NCI-H1092 (cell line): Measurements from ENCODE around the gene LAMTOR2.

Experiments
- DNase-seq: peaks from one replicate; lab custom pipeline; 2025; lab: John Stamatoyannopoulos, UW

Gene LAMTOR2

DNA sequence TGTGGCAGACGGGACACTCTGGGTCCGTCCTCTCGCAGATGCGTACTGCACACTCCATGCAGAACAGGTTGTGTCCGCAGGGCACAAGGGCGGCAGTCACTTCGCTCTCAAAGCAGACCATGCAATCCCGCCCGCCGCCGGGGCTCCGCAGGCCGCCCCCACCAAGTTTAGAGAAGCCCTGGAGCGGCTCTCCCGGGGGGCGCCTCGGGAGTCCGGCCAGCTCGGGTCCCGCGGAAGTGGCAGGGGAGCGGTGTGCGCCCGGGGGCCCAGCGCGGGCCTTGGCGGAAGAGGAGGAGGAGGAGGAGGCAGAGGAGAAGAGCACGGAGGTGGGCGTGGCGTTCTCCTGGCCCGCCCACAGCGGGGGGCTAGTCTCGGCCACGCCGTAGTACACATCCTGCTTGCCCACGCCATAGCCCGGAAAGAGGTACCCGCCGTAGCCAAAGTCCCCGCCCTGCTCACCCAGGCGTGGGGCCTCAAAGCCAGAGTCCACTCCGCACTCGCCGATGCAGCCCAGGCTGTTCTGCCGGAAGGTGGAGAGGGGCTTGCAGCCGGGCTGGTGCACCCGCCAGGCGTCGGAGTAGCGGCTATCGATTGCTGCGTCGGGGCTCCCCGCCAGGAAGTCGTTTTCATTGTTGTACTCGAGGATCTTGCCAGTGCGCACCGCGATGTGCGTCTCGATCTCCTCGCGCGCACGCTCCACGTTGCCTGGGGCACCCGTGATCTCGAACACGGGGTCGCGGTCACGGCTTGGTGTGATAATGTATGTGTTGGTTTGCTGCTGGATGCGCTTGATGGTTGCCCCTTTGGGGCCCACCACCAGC is 22.2 kb downstream of the LAMTOR2 start:
- DNase-seq, result no peak

DNA sequence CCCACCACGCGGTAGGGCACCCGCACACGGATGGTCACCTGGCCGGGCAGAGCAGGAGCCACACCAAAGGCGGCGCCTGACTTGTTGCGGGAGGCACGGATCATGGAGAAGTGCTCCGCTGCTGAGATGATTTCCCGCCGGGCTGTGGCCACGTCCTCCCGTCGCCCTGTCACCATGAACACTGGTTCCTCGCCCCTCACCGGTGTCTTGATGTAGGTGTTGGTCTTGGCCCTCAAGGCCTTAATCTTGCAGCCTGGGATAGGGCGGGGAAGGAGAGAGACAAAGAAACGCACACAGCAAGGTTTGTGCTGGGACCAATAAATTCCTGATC is 22.8 kb downstream of the LAMTOR2 start:
- DNase-seq, result no peak

DNA sequence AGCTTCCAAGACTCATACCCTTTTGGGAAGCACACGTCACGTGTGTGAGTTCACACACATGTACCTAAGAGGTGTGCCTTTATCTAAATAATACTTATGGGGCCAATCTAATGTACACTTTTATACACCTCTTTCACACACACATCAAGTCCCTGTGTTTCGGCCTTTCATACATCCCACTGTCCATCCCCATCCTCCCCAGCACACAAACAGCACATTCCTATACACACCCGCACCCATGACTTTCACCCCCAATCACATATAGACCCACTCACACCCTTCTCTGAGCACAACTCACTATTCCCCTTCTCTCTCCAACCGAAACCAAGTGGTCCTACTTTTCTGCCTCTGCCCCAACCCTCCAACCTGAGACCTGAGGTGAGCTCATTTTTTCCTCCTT is 24.1 kb downstream of the LAMTOR2 start:
- no peak for DNase-seq

- DNase-seq, result no peak
These were observed 25.2 kb downstream of the LAMTOR2 start for GRCh38 chr1:156079762-156080161.

DNA sequence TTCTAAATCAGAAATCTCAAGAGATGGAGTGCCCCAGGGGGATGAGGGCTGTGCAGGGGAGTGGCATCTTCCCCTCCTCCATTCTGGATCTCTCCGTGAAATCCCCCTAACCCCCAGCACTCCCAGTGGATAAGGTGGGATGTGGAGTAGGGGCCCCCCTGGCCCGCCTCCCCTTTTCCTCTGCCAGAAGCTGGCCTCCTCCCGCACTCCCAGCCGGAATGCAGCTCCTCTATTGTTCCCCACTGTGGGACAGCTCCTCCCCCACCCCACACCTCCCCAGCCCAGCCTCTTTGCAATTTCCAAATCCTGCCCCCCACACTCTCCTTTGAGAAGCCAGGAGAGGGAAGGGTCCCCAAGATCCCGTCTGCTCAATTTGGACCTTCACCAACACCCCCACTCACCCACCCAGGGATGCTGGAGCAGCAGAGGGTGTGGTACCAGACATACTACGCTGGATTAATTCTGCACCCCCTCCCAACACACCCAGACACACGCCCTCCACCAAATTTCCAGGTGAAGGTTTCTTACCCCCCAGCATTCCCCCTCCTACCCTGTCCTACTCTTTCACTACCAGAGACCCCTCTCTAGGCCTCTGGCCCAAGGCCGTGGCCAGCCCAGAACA is 25.8 kb downstream of the LAMTOR2 start:
- no peak for DNase-seq

GRCh38 chr1:156080863-156081179 is 26.2 kb downstream of the LAMTOR2 start:
- no peak for DNase-seq

- DNase-seq, result peak; percentile 38
These were observed 26.8 kb downstream of the LAMTOR2 start for GRCh38 chr1:156081180-156081916.

- DNase-seq, result no peak
These were observed 27.3 kb downstream of the LAMTOR2 start for GRCh38 chr1:156081917-156082308.

GRCh38 chr1:156082309-156083091 is 27.9 kb downstream of the LAMTOR2 start, which contains the start of gene MEX3A:
Gene MEX3A (minus strand): TSS chr1:156082465. CDS start chr1:156081998, 467 bp downstream.
- DNase-seq, result peak; percentile 80

DNA sequence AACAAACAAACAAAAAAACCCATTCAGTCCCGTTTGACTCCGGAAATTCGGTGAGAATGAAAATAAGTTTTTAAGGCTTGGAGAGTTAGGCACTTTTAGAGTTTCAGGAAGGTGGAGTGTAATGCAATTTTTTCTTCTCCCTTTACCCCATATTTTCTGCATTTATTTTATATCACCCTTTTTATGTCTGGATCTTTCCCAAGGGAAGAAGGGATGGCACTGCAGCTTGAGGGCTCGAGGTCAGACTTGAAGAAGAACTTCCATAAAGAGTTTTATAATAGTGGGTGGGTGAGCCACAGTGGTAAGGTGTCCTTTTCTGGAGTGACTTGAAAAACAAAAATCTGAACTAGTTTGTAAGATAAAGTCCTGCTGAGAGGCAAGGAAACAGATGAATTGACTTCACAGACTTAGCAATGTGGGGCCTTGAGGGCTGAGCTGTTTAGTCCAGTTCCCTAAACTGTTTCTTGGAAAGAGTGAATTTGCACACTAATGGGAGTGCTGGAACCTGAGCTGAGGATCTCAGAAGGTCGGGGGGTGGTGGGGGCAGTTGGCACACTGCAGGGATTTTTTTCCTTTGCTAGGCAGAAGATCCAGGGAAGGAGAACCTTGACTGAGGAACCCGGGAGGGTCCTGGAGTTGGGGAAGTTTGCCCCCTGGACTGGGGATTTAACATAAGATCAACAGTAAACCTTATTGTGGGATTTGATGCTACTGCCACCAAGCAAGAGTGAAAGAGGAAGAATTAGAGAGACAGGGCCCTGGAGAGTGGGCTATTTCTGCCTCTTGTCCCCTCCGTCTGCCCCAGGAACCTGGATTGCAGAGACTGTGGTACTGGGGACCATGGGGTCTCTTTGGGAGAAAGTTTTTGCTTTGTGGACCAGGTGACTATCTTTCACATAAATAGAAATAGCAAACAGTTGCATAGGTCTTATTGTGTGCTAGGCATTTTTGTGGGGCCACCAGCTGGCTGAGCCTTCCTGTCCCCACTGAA is 29.5 kb downstream of the LAMTOR2 start:
- DNase-seq, result no peak

DNA sequence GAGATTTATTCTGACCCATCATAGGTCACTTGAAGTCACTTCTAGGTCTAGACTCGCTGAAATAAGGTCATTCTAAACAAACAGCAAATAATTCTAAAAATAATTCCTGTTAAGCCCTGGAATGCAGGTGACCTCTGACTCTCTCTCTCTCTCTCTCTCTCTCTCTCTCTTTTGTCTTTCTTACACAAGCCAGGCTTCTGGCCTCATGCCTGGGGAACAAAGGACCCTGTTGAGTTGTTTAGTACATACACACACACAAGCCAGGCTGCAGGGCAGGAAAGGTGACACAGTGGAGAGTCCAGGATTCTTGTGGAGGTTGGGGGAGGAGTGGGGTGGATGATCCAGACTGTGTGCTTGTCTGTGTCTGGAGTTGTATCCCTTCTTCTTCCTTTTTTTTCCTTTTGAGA is 31.7 kb downstream of the LAMTOR2 start:
- no peak for DNase-seq

DNA sequence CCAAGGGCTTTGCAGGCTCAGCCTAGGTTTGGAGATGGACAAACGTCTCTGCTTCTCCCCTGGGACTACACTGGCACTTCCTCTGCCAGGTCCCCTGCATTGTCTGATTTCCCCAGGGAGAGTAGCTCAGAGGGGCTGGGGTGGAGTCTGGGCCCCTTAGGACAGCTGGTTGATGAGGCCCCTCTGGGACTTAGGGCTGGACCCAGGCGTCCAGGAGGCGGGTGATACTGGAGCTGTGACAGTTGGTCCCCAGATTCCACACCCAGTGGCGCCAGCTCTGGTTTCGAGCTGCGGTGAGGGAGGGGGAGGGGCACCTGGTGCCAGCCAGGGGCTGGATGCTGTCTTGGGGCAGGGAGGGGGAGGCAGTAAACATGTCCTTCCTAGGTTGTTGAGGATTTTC is 35.1 kb downstream of the LAMTOR2 start:
- DNase-seq, result no peak

- no peak for DNase-seq
These were observed 35.7 kb downstream of the LAMTOR2 start for GRCh38 chr1:156090138-156090839.

DNA sequence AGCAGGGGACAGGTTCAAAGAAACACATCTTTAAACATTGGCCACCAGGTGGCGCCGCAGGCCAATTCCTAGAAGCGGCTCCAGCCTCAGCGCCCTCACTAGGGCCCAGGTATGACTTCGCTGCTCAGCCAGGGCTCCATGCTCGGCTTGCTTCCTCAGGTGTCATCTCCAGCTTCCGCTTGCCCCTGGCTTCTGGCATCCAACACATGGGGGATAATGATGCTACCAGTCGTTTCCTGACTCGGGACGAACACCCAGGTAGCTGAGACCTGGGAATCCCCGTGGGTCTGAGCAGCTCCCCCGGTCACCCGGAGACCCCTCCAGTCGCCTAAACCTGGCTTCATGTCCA is 36.2 kb downstream of the LAMTOR2 start:
- DNase-seq, result peak; percentile 69

- no peak for DNase-seq
These were observed 37.0 kb downstream of the LAMTOR2 start for GRCh38 chr1:156091610-156092009.

DNA sequence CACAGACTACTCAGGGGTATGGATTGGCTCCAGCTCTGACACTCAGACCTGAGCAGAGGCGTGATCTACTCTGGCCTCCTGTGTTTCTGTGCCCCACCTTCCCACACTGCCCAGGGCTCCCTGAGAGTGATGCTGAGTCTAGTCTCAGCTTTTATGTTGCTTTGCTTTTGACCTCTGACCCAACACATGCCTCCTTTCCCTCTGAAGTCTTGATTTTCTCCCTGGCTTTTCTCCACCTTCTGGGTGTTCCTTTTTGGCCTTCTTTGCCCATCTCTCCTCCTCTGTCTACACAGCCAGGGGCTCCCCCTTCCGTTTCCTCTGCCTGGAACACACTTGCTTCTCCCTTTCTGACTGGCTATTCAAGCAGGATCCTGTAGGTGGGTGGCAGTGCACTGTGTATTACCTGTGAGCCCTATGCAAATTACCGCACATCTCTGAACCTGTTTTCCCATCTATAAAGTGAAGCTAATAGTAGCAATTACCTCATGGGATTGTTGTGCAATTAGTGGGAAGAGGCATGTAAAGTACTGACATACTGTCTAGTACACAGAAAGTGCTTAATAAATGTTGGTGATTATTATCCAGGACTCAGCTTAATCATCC is 41.4 kb downstream of the LAMTOR2 start:
- no peak for DNase-seq

DNA sequence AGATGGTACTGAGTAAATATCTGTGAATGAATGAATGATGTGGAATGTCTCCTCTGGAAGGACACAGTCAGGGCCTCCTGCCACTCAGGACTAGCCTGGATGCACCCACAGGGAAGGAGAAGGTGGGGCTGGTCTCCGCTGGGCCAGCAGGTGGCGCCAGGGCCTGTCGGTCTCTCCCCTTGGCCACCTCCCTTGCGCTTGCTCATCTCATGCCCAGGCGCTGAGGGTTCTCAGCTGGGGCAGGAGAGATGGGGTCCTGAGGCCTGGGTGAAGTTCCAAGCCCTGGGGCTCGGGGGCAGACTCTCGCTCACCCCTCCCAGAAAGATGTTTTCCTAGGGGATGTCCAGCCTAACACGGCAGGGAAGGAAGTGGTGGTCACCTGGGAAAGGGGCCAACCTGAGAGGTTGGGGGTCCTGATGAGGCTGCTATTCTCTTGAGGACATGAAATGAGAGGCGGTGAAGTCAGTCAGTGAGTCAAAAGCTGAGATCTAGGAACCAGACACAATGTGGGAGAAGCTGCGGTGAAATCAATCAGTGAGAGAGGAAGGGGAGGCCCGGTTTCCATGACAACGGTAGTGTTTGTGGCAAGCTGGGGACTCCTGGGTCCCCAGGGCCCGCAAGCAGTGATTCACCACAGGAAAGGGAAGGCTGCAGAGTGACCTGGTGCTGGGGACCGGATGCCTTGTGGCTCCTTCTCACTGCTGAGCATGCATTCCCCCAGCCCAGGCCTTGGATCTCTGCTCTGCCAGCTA is 42.2 kb downstream of the LAMTOR2 start:
- DNase-seq, result peak; percentile 50

GRCh38 chr1:156097499-156098178 is 43.1 kb downstream of the LAMTOR2 start:
- no peak for DNase-seq

- no peak for DNase-seq
These were observed 44.2 kb downstream of the LAMTOR2 start for GRCh38 chr1:156098784-156099183.
